IPS-18c (cell line): ENCODE measurements around the gene OXER1.

ENCODE experiments used
- H3K4me3 ChIP-seq: 2 replicates; pipeline ENCODE4 v1.7.0; 2013; ENCODE audit warnings: low read depth, mild to moderate bottlenecking, low read length, moderate library complexity; ENCODE audit not compliant: insufficient read depth
- H3K9me3 ChIP-seq: one replicate; pipeline ENCODE4 v1.6.1; 2013; ENCODE audit warnings: mild to moderate bottlenecking, low read length, moderate library complexity; ENCODE audit not compliant: control insufficient read depth, insufficient read depth

Gene OXER1

DNA sequence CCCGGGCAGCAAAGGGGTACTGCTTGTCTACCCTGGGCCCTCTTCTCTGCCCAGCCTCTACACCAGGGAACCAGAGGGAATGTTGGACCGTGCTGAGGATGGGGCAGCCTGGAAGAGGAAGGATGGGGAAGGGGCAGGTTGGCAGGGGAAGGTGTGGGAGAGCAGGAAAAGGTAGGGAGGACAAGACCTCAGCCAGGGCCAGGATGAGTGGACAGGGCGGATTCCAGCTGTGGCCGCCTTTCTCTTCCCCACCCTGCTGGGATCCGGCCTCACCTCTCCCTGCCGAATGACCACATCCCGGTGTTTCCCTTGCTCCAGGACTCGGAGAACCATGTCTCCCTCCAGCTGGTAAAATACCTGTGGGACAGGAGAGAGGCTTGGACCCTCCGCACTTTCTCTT is 19.6 kb upstream of the OXER1 start:
- no peak overlapping the region for H3K4me3 ChIP-seq
- peaks cover 9% of the 10 kb centered on the region for H3K9me3 ChIP-seq

DNA sequence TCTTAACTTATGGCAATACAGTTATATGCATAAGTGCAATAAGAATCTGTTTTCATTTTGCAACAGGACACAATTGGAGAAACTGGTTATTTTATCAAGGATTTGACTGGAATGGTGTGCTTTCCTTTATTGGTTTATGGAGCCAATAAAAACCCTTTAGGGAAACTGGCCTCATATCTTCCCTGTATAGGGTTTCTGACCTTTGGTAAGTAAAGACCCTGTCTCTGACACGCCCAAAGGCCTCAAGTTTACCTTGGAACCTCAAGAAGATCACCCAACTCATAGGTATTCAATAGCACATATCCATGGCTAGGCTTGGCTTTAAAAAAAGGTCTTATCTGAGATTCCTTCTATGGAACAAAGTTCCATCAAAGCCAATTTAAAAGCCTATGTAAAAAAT is 17.2 kb upstream of the OXER1 start:
- Histone ChIP-seq H3K9me3 (peaks cover 14% of the 10 kb centered on the region), H3K4me3 (no peak overlapping the region)

DNA sequence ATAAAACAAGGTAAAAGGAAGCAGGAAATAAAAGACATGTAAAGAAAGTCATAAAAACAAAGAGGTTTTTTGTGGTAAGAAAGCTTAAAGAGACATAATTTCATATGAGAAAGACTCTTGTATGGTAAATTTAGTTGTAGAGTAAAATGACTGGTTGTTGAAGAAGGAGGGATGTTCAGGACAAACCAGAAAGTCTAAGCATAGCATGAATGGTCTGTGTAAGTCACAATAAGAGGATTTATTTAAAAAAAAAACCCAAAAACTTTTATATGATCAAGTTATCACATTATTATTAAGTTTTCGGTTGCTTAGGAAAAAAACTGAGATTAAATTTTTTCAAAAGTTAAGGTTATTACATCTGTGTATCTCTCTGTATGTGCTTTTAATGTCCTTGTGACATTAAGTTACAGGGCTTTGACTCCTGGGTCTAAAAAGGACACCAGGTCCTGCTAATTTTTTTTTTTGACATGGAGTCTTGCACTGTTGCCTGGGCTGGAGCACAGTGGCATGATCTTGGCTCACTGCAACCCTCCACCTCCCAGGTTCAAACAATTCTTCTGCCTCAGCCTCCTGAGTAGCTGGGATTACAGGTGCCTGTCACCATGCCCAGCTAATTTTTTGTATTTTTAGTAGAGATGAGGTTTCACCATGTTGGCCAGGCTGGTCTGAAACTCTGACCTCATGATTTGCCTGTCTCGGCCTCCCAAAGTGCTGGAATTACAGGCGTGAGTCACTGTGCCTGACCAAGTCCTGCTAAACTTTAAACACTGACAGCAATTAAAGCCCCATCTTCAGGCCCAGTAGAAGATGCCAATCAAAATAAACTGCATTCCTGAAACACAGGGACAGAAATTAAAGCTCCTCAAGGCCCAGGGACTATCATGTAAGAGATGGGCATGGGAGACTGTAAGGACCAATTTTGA is 14.2 kb upstream of the OXER1 start:
- Histone ChIP-seq H3K4me3 (no peak overlapping the region), H3K9me3 (peaks cover 14% of the 10 kb centered on the region)

DNA sequence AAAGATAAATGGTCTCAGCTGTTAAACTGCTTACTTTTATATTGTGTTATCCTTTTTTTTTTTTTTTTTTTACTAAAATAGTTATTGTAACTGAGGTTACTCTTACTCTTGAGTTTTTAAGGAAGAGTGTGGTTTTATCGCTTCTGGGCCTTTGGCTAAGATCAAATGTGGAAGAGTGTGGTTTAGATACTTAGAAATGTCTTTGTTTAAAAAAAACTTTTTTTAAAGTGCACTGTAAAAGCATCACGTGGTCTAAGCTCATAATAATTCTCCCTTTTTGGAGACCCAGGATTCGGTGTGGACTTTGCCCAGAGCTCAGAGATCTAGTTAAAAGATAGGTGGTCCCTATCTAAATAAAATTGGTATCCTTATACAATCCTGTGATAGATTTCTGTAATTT is 11.9 kb upstream of the OXER1 start:
- peaks cover 12% of the 10 kb centered on the region for H3K9me3 ChIP-seq
- H3K4me3 ChIP-seq = no peak overlapping the region

DNA sequence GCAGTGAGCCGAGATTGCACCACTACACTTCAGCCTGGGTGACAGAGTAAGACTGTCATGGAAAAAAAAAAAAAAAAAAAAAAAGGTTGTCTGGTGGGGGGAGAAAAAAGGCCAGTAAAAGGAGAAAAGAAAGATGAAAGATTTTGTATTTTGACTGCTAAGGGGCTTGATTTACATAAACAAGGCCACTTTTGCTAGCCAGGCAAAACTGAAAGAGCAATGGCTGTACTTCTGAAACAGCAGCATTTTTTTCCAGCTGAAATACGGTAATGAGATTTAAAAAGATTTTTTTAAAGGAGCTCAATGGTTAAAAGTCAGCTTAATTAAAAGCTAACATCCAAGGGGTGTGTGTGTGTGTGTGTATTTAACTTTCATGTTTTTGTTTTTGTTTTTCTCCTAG is 11.3 kb upstream of the OXER1 start:
- peaks cover 12% of the 10 kb centered on the region for H3K9me3 ChIP-seq
- no peak overlapping the region for H3K4me3 ChIP-seq

DNA sequence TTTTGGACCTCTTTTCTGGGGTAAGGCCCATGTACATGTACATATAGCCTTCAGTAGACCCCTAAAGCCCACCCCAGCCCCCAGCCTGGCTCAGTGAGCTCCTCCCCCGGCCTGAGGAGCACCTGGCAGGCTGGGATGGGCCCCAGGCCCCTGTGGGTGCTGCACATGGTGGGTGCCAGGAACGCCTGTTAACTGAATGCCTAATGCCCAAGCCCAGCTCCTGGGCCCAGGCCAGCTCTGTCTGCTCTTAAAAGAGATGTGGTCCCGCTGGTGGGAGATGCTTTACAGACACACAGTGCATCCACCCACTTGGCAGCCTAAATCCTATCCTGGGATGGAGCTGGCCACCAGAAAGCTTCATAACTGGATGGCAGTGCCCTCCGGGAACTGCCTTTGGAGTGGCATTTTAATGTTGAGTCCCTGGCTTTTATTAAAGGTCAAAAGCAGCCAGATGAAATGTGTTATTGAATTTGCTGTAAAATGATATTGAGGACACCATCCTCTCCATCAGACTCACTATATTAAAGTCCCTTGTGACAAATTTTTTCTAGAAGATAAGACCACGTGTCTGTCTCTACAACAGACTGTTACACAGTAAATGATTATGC is 7.7 kb upstream of the OXER1 start:
- no peak overlapping the region for H3K4me3 ChIP-seq
- H3K9me3 ChIP-seq = no peaks in the 10 kb centered on the region

DNA sequence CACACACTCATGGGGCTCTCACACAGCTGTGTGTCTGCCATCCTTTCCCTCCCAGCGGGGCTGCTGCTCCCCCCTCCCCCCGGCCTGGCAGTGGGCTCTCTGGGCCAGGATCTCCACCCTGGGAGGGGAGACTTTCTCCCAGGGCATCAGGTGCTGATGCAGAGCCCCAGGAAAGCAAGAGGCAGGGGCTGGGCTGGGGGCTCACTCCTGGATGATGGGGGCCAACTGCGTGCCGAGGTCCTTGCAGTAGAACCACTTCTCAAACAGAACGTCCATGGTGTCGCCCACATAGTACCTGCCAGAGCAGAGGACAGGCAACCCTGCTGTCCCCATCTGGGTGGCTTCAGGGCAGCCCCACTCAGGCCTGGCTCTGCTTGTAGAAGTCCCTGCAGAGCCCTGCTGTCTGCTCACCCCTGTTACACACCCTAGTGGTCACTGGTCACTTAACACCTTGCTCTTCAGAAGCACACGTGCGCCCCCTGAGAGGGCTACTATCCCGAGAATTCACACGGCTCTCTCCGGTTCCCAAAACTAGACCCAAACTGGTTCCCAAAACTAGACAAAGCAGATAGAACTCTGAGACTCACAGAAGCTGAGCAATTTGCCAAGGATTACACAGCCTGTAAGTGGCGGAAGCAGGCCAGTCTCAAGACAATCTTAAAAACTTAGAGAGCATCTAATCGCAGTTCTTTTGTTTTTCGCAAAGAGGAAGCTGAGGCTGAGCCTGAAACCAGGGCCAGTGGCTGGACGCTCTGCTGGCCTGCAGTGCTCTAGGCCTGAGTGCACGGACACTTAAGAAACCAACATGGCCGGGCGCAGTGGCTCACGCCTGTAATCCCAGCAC is 6.6 kb upstream of the OXER1 start:
- no peak overlapping the region for H3K4me3 ChIP-seq

DNA sequence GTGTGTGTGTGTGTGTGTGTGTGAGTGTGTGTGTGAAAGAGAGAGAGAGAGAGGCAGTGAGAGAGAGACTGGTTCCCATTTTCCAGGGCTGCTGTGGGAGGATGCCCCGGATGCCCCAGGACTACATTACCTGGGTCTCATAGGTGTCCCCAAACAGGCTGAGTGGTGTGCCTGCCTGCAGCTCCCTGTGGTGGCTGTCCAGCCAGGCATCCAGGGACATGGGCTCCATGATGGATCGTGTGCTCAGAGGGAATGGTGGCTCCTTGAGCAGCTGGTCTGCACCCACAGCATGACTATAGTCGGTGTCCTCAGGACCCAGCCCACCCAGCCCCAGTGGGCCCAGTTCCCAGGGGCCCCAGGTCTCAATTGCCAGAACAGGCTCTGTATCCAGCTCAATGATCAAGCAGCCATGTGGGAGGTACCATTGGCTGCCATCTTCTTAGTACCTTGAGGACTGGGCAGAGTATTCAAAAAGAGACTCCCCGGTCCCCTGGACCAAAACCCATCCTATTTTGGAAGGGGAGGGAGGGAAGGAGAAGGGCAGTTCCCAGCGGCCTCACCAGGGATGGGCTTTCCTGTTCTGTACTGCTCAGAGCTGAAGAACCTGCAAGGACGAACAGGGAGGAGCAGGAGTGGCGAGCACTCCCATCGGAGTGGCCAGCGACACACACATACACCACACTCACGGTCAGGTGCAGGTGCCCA is 5.8 kb upstream of the OXER1 start:
- Histone ChIP-seq H3K4me3 (no peak overlapping the region), H3K9me3 (no peaks in the 10 kb centered on the region)

More for the DNA sequence above, 6.6 kb upstream of the OXER1 start:
- H3K9me3 ChIP-seq = no peaks in the 10 kb centered on the region

DNA sequence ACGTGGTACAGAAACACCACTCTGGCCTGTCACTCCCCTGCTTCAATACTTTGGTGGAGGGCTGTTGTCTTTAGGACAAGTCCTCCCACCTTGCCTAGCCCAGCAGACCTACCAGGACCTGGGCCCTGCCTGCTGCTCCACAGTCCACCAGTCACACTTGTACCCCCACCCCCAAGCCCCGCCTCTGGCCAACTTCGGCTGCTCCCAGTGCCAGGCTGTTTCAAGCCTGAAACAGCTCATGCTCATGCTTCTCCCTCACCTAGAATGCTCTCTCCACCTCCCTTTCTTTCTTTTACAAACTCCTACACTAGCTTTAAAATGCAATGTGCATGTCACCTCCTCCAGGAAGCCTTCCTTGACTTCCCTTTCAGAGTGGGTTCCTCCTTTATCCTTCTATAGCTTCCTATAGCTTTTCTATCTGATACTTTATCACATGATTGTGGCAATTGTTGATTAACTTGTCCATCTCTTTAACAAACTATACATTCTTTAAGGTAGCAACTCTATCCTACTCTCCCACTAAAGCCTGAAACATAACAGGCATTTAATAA is 4.8 kb upstream of the OXER1 start:
- H3K9me3 ChIP-seq = no peaks in the 10 kb centered on the region
- H3K4me3 ChIP-seq = no peak overlapping the region

DNA sequence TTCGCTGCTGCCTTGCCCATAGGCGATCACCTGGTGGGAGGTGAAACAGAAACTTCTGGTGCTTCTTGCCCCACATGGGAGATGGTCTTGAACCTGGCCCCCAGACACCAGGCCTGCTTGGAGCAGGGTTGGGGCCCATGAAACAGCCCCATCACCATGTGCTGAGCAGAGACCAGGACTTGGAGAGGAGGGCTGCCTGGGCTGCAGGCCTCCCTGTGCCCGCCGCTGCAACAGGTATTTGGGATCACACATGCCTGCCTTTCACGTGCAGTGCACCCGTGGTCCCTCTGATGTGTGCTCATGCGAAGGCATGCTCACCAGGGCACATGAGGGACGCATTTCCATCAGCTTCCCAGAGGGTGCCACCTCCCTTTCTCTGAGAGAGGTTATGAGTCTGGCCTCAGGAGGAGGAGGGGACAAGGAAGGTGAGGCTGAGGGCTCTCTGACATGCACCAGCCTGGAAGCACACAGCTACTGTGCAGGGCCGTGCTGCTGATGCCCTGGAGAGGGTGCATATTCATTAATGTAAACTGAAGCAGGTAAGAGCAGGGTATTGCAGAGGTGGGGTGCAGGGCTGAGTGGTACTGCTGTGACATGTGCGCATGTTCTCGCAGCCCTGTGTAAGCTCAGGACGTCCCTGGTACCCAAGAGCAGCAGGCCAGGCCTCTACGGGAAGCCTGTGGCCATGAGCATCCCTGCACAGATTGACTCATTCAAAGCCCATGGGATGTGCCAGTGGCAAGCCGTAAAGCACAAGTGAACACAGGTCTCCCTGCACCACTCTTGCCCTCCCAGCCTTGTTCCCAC is 4.2 kb upstream of the OXER1 start:
- Histone ChIP-seq H3K4me3 (no peak overlapping the region), H3K9me3 (no peaks in the 10 kb centered on the region)

DNA sequence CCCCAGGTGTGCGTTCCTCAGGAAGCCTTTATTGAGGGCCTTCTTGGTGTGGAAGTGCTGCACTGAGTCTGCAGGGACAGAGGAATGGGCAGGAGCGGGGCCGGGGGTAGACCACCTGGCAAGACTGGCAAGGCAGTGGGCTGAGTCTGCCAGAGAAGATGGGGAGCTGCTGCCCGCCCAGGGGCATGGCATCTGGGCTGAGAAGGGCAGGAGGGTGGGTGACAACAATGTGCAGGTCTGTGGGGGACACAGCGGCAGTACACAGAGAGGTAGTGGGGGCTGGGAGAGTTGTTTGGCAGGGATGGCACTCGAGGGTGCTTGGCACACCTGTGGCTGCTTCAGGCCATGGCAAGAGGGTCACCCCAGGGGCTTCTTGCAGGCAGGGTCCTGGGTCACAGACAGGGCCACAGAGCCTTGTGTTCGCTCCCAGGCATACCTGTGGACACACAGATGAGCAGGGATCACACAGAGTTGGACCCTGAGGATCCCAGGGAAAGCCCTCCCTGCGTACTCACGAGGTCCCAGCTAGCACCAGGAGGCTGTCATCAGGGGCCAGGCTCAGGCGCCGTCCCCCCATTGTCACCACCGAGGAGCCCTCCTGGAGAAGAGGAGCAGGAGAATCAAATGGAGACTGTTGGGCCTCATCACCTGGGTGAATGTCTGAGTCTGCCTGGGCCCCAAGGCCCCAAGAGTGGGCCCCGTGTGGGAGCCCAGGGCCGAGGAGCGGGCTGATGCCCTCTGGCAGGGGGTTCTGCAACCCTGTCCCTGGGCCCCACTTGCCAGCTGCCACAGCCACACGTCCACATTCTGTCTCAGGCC is 3.4 kb upstream of the OXER1 start:
- no peak overlapping the region for H3K4me3 ChIP-seq
- H3K9me3 ChIP-seq = no peaks in the 10 kb centered on the region

DNA sequence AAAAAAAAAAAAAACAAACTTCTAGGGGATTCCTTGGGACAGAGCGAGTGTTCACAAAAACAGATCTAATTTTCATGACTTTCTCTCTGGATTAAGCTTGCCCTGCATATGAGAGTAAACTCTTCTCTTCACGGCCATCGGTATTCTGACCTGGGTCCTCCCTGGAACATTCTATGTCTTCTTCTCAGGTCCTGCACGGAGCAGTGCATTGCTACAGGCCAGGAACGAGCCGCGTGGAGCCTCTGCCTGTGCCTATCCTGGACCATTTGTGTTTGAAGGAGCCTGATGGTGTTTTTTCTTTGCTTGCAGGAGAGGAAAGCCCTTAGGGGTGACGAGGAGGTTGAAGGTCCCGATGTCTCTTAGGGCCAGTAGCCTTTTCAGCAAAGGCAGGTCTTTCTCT is 1.8 kb upstream of the OXER1 start:
- no peak overlapping the region for H3K4me3 ChIP-seq
- H3K9me3 ChIP-seq = no peaks in the 10 kb centered on the region

DNA sequence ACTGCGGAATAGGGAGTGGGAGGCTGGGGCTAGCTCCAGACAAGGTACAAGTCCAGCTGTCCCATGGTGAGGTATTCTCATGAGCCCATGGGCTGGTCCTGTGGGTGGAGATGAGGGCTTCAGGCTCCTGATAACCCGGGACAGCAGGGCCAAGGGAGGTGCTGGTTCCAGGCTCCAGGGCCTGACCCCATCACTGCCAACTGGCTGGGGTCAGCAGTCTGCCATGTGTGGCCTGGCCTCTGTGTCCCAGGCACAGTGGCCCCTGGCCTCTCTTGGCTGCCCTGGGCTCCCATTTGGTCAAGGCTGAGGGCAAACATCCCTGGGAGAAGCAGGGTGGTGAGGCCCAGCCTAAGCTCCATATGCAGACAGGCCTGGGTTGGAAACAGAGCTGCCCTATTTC is 966 bp upstream of the OXER1 start:
- H3K4me3 ChIP-seq = no peak overlapping the region
- H3K9me3 ChIP-seq = no peaks in the 10 kb centered on the region

DNA sequence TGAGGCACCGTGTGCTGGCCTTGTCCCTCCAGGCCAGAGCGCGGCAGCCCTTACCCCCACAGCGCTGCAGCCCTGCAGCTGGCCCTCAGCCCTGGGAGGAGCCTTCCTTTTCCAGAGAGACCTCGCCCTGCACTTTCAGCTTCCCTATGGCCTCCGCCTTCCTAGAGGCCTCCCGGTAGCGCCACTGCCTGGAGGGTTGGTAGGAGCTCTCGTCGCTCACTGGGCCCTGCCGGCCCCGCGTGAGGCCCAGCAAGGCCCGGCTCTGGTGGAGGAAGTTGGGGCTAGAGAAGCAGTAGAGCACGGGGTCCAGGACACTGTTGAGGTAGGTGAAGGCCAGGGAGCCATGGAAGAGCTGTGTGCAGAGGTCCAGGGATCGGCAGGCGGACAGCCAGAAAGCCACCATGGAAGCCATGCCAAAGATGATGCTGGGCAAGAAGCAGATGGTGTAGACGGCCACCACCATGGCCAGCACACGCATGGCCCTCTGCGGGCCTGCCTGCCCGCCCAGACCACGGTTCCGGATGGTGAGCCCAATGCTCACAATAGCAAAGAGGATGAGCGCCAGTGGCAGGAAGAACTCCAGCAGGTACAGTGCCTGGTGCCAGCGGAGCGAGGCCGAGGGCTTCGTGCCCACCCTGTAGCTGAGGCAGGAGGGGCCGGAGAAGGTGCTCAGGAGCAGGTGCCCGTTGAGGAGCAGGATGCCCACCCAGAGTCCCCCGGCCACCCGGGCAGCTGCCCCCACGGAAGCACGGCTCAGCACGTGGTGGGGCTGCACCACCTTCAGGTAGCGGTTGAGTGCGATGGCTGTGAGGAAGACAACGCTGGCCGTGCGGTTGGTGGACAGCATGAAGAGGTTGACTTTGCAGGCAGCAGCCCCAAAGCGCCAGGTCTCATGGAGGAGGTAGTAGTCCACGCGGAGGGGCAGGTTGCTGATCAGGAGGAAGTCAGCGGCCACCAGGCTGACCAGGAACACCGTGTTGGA is 821 bp downstream of the OXER1 start:
- H3K9me3 ChIP-seq = no peaks in the 10 kb centered on the region
- H3K4me3 ChIP-seq = no peak overlapping the region

DNA sequence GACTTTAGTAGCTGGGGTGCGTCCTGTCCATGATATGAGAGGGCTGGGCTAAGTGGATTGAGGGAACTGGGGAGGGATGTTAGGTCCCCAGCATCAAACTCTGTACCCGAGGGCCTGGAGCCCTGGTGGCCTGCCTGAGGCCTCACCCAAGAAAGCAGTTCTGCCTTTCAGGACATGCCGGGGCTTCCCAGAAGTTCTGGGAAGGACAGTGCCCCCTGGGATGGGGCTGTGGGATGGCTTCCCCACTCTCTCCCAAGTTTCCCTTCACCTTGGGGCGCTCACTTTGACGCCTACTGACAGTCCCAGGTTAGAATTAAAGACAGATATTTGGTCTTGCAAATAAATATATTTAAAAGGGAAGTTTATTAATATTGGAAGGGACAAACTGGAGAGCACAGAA is 1.8 kb downstream of the OXER1 start:
- Histone ChIP-seq H3K9me3 (no peaks in the 10 kb centered on the region), H3K4me3 (no peak overlapping the region)
